DND-41 (cell line): ENCODE measurements around the gene FH.

Experiments
- ATAC-seq: fragments of 200-7000 bp; cut with Tn5 transposase; 3 replicates; pipeline ENCODE4 v1.9.1; 2021; ENCODE audit warnings: low read depth; ENCODE audit not compliant: insufficient read depth
- DNase-seq: peaks from one replicate; pipeline ENCODE4 v3.0.0-alpha.2; 2020
- H2AFZ ChIP-seq: 2 replicates; pipeline ENCODE4 v1.6.0; 2012; ENCODE audit warnings: low read depth, low read length
- H3K27ac ChIP-seq: 2 replicates; pipeline ENCODE4 v1.5.1; 2012; ENCODE audit warnings: low read length, inconsistent platforms
- H3K27me3 ChIP-seq: fragments of 200-600 bp; sonication (generic); 2 replicates; pipeline ENCODE4 v1.6.0; 2012; ENCODE audit warnings: low read length, mild to moderate bottlenecking, inconsistent platforms; ENCODE audit not compliant: insufficient read depth, poor library complexity
- H3K36me3 ChIP-seq: 2 replicates; pipeline ENCODE4 v1.5.1; 2012; ENCODE audit warnings: low read length, inconsistent platforms; ENCODE audit not compliant: insufficient read depth
- H3K4me1 ChIP-seq: 2 replicates; pipeline ENCODE4 v1.5.1; 2012; ENCODE audit warnings: mild to moderate bottlenecking, low read length; ENCODE audit not compliant: insufficient read depth
- H3K4me2 ChIP-seq: 2 replicates; pipeline ENCODE4 v1.6.0; 2012; ENCODE audit warnings: mild to moderate bottlenecking, moderate library complexity, low read length, inconsistent platforms; ENCODE audit not compliant: insufficient read depth
- H3K4me3 ChIP-seq, 2 experiments: fragments of 200-600 bp in 1 of 2; shearing (Covaris generic) in 1 of 2; 2 replicates each; pipeline ENCODE4 v1.5.1; 2012 to 2016; ENCODE audit warnings: inconsistent platforms in 2 of 2, low read length in 2 of 2, mild to moderate bottlenecking in 2 of 2, low read depth in 1 of 2, moderate library complexity in 1 of 2
- H3K79me2 ChIP-seq: 2 replicates; pipeline ENCODE4 v1.6.0; 2012; ENCODE audit warnings: low read length, inconsistent platforms; ENCODE audit not compliant: insufficient read depth
- H3K9ac ChIP-seq: 2 replicates; pipeline ENCODE4 v1.6.0; 2012; ENCODE audit warnings: low read depth, mild to moderate bottlenecking, inconsistent platforms, low read length, moderate library complexity
- H3K9me3 ChIP-seq: 2 replicates; pipeline ENCODE4 v1.5.1; 2012; ENCODE audit warnings: low read length, moderate library complexity, mild to moderate bottlenecking, inconsistent platforms; ENCODE audit not compliant: insufficient read depth, severe bottlenecking
- H4K20me1 ChIP-seq: 2 replicates; pipeline ENCODE4 v1.6.0; 2012; ENCODE audit warnings: low read length; ENCODE audit not compliant: insufficient read depth
- CTCF ChIP-seq: IDR thresholded peaks from 2 replicates; pipeline ENCODE4 v1.5.1; 2012; ENCODE audit warnings: borderline replicate concordance, low read length, moderate library complexity, mild to moderate bottlenecking; ENCODE audit not compliant: poor library complexity, severe bottlenecking; ENCODE audit errors: extremely low read depth
- EZH2 ChIP-seq: IDR thresholded peaks from 3 replicates; pipeline ENCODE4 v1.6.1; 2012; ENCODE audit warnings: borderline replicate concordance, low read depth, mild to moderate bottlenecking, moderate library complexity, low read length, inconsistent platforms; ENCODE audit not compliant: severe bottlenecking

The FH gene

GRCh38 chr1:241513378-241513777 lies 6.2 kb downstream of the FH start:
- H2AFZ ChIP-seq: no peak overlapping the region
- H3K4me1 ChIP-seq: peaks cover 12% of the 10 kb centered on the region
- H3K27ac ChIP-seq: no peak overlapping the region
- peaks cover 39% of the 10 kb centered on the region for H3K79me2 ChIP-seq
- peaks cover 10% of the 10 kb centered on the region; the same call in 1 of the 2 replicates for H4K20me1 ChIP-seq
- DNase-seq (no peak), ATAC-seq (no peak)
- no peaks in the 10 kb centered on the region for H3K27me3 ChIP-seq
- no peak overlapping the region for H3K4me2 ChIP-seq
- peaks cover 62% of the 10 kb centered on the region for H3K36me3 ChIP-seq
- H3K9me3 ChIP-seq: no peaks in the 10 kb centered on the region
- TF ChIP-seq EZH2 (no peak), CTCF (no peak)
- H3K9ac ChIP-seq: no peak overlapping the region
- H3K4me3 ChIP-seq: no peak overlapping the region

- Histone ChIP-seq H3K9ac (no peak overlapping the region), H3K27me3 (no peaks in the 10 kb centered on the region), H3K9me3 (no peaks in the 10 kb centered on the region), H3K4me1 (no peaks in the 10 kb centered on the region), H3K4me3 (no peak overlapping the region), H2AFZ (no peak overlapping the region), H4K20me1 (no peaks in the 10 kb centered on the region), H3K79me2 (no peaks in the 10 kb centered on the region), H3K27ac (no peak overlapping the region), H3K4me2 (no peak overlapping the region), H3K36me3 (peaks cover 93% of the 10 kb centered on the region)
- ATAC-seq: no peak
- TF ChIP-seq CTCF (no peak), EZH2 (no peak)
- no peak for DNase-seq
These were observed 12.2 kb downstream of the FH start for GRCh38 chr1:241507189-241507863.

DNA sequence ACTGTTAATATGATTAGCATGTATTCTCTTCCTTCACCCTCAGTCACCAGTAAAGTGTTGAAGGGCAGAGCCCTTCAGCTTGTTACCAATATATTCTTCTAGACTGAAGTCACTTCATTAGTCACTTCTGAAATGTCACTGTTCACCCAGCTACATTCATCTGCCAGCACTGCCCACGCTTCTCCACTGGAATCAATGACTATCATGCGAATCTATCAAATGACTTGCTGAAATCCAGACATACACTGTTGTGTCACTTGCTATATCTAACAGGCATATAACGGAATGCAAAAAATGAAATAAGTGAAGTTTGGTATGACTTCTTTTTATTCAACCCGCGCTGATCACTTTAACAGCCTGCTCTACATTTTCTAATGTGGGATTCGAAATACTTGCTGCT lies 16.1 kb downstream of the FH start:
- Histone ChIP-seq H3K27me3 (no peaks in the 10 kb centered on the region), H3K4me2 (no peak overlapping the region), H3K36me3 (peaks cover 81% of the 10 kb centered on the region), H3K9ac (no peak overlapping the region), H3K27ac (no peak overlapping the region), H4K20me1 (no peaks in the 10 kb centered on the region), H3K9me3 (no peaks in the 10 kb centered on the region), H3K79me2 (no peaks in the 10 kb centered on the region), H3K4me3 (no peak overlapping the region), H3K4me1 (no peaks in the 10 kb centered on the region), H2AFZ (no peak overlapping the region)
- ATAC-seq (no peak), DNase-seq (no peak)
- TF ChIP-seq EZH2 (no peak), CTCF (no peak)
